Activated naive CD4-positive, alpha-beta T cell (primary cell): ENCODE results near the gene PROCR.
"Not testable (repeated sequence)": the region's sequence is repeated elsewhere in the genome, so short reads cannot be mapped to it uniquely, and the experiment has no call there.

ENCODE experiments used
- DNase-seq, 4 experiments: peaks; one replicate each; lab custom pipeline; 2025; lab: John Stamatoyannopoulos, UW

PROCR gene

GRCh38 chr20:35165221-35166185 lies 6.4 kb upstream of the PROCR start:
- DNase-seq: no peak

- DNase-seq: no peak
Measured at GRCh38 chr20:35166242-35166830, 5.5 kb upstream of the PROCR start.

- DNase-seq: no peak
Measured at GRCh38 chr20:35167787-35168186, 4.1 kb upstream of the PROCR start.

GRCh38 chr20:35168701-35169409 lies 3.0 kb upstream of the PROCR start:
- DNase-seq: not testable (repeated sequence)

- DNase-seq: no peak
Measured at GRCh38 chr20:35171438-35171752, 477 bp upstream of the PROCR start.

DNA sequence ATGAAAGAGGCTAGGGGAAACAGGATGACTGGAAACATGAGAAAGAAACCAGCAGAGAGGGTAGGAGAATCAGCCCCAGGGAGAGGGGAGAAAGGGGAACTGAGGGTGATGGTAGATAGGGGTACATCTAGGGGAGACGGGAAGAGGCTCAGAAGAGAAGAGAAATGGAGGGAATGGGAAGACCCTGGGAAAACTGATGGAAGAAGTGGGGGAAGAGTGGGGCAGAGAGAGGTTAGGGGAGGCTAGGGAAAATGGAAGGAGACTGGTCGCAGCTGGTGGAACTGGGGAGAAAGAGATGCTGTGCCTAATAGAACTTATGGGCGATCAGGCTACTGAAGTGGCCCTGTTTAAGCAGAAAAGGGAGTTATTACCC lies 548 bp downstream of the PROCR start:
- no peak for DNase-seq

- no peak for DNase-seq
Measured at GRCh38 chr20:35173576-35174192, 1.8 kb downstream of the PROCR start.

DNA sequence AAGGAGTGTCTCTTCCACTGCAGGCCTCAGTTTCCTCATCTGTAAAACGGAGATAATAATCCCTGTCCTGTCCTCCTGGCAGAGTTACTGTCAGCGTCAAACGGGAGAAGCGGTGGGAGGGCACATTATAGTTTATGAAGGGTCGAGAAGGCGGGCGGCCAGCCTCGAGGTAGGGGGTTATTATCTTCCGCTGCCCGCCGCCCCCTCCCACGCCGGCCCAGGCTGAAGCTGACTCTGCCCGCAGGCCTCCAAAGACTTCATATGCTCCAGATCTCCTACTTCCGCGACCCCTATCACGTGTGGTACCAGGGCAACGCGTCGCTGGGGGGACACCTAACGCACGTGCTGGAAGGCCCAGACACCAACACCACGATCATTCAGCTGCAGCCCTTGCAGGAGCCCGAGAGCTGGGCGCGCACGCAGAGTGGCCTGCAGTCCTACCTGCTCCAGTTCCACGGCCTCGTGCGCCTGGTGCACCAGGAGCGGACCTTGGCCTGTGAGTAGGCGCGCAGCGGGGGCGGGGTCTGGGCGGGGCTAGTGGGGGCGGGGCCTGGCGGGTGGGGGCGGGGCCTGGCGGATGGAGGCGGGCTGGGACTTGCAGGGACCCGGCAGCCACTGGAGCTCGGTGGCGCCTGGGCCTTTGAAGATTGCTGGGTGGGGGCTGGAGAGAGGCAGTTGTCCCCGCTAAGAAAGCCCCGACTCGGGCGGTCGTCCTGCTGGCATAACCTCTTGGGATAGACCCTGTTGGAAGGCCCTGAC lies 2.8 kb downstream of the PROCR start:
- DNase-seq: no peak

GRCh38 chr20:35176132-35176531 lies 4.3 kb downstream of the PROCR start:
- no peak for DNase-seq

- DNase-seq: no peak
Measured at GRCh38 chr20:35179292-35180212, 7.7 kb downstream of the PROCR start.

- no peak for DNase-seq
Measured at GRCh38 chr20:35180266-35180665, 8.4 kb downstream of the PROCR start.

GRCh38 chr20:35181731-35182130 lies 9.9 kb downstream of the PROCR start:
- DNase-seq: no peak

- not testable (repeated sequence) for DNase-seq
Measured at GRCh38 chr20:35186691-35187289, 14.9 kb downstream of the PROCR start.

- DNase-seq: no peak
Measured at GRCh38 chr20:35187584-35188190, 15.8 kb downstream of the PROCR start.

DNA sequence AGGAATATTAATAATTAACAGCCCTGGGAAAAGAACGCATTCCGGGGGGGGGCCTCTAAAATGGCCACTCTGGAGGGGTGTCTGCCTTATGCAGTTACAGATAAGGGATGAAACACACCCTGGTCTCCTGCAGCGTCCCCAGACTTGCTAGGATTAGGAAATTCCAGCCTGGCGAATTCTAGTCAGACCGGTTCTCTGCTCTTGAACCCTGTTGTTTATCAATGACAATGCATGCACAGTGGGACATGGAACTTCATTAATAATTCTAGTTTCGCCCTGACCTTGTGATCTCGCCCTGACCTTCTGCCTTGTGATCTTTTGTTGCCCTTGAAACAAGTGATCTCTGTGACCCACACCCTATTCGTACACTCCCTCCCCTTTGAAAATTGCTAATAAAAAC lies 17.4 kb downstream of the PROCR start:
- not testable (repeated sequence) for DNase-seq

- no peak for DNase-seq
Measured at GRCh38 chr20:35190556-35190955, 18.7 kb downstream of the PROCR start.

- no peak for DNase-seq
Measured at GRCh38 chr20:35191419-35192117, 19.7 kb downstream of the PROCR start.

DNA sequence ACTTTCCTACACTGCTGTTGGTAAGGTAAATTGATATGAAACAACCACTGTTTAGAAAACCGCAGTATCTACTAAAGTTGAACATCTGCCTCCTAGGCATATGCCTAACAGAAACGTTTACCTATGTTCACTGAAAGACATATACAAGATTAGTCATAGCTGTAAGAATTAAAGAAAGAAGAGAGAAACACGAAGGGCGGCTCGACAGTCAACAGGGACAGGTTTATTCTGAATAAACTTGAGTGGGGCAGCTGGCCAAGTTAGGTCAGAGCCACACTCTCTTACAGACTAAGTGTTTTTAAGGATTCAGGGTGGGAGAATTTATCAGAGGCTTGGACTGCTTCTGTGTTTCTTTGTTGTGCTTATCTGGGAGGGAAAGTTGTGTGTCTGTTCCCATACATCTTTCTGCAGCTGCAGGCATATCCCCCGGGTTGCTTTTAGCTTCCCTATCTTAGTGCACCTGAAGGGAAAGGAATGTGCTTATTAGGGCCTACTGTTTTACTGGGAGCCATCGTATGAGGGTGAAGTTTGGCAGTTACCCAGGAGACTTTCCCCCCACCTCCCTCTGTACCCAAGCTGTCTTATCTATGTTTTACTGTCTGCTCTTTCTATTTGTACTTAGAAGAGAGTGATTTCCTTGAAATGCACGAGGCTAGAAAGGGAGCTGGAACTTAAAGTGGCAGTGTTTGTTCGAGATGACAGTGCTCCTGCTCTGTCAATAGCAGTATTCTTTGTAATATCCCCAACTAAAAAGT lies 20.4 kb downstream of the PROCR start:
- no peak for DNase-seq
